ENCODE measurements around the gene C16orf82.

DNA sequence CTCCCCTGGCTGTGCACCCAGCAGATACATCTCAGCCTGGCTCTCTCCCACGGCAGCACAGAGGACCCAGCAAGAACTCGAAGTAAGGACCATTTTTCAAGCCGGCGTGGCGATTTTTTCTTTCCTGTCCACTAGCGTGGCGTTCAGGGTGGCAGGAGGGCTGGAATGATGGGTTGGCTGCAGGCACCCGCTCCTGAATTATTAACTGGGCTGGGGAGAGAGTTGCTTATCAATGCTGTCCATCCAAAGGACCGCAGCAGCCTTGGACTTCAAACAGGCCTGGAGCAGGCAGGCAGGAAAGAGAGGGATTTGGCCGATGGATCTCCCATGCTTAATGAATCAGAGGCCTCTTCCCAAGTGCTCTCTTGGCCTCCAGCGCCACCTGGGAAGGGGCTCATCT is 7.0 kb downstream of the C16orf82 start:
- TF ChIP-seq POLR2A (IDR thresholded peaks at IDR 0.05) = no peak
- TF ChIP-seq, protein P1, sequence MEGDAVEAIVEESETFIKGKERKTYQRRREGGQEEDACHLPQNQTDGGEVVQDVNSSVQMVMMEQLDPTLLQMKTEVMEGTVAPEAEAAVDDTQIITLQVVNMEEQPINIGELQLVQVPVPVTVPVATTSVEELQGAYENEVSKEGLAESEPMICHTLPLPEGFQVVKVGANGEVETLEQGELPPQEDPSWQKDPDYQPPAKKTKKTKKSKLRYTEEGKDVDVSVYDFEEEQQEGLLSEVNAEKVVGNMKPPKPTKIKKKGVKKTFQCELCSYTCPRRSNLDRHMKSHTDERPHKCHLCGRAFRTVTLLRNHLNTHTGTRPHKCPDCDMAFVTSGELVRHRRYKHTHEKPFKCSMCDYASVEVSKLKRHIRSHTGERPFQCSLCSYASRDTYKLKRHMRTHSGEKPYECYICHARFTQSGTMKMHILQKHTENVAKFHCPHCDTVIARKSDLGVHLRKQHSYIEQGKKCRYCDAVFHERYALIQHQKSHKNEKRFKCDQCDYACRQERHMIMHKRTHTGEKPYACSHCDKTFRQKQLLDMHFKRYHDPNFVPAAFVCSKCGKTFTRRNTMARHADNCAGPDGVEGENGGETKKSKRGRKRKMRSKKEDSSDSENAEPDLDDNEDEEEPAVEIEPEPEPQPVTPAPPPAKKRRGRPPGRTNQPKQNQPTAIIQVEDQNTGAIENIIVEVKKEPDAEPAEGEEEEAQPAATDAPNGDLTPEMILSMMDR (IDR thresholded peaks at IDR 0.05) = no peak
- TF ChIP-seq POLR2AphosphoS5 (IDR thresholded peaks at IDR 0.05) = no peak

All from stomach (tissue), 4 donors.